ENCODE results near the gene TMEM196. TPM values are rescaled to one million over a fixed set of nuclear protein-coding genes. Genes with fewer than 3 reads are reported as not detected.

Gene TMEM196
- total and polyA plus RNA-seq, 2 experiments from 2014 or later: 0.11 TPM; not detected in 1

DNA sequence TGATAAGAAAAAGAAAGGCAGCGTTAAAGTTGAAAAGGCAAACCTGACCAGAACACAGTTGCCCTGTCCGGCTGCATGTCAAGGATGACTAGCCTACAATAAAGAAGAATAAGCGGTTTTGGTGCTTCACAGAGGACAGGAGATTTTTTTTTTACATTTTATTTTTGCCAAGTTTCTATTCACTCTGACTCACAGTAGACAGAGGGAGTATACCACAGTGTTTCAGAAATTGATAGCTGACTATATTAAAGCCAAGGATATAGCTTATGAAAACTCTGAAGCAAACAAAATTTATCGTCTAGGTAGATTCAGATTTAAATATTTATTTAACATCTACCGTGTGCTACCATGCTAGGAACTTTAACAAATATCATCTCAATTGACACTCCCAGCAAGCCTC, 47.6 kb downstream of the TMEM196 start:
- no peaks in the 10 kb centered on the region for H3K27me3 ChIP-seq (ENCODE audit: insufficient read depth)
- Mint-ChIP-seq H3K4me1 (peaks cover 4% of the 10 kb centered on the region), H3K27ac (no peak overlapping the region)

More for the DNA sequence above, 47.6 kb downstream of the TMEM196 start:
- Mint-ChIP-seq H3K27me3 (ENCODE audit: insufficient read depth, low read depth, poor library complexity) (peaks cover 4% of the 10 kb centered on the region), H3K9me3 (no peaks in the 10 kb centered on the region), H3K36me3 (ENCODE audit: low read depth) (no peaks in the 10 kb centered on the region), H3K4me3 (no peak overlapping the region)
- H3K4me2 ChIP-seq: no peak overlapping the region
- H3K9me2 ChIP-seq (ENCODE audit: insufficient read depth): no peaks in the 10 kb centered on the region
- H3F3A ChIP-seq (replicated peaks; ENCODE audit: low read depth): no peaks in the 10 kb centered on the region
- no peaks in the 10 kb centered on the region for H3K79me2 ChIP-seq (replicated peaks; ENCODE audit: insufficient read depth)
- no peak for ATAC-seq
- H3K4me1 ChIP-seq (ENCODE audit: insufficient read depth): peaks cover 9% of the 10 kb centered on the region; the same call in 1 of the 2 replicates
- H3K36me3 ChIP-seq (ENCODE audit: insufficient read depth): no peaks in the 10 kb centered on the region
- no peak overlapping the region for H3K4me3 ChIP-seq
- no peak for DNase-seq (ENCODE audit: low spot score)
- no peak overlapping the region for H2AFZ ChIP-seq
- no peaks in the 10 kb centered on the region for H4K20me1 ChIP-seq (replicated peaks; ENCODE audit: insufficient read depth)
- TF ChIP-seq CREB1 (CRISPR knock-in tag; IDR thresholded peaks at IDR 0.05; ENCODE audit: low read depth) (no peak), EZH2phosphoT487 (IDR thresholded peaks at IDR 0.05; ENCODE audit: unreplicated experiment) (no peak), NANOG (IDR thresholded peaks at IDR 0.05; ENCODE audit: borderline replicate concordance) (no peak), POLR2AphosphoS5 (IDR thresholded peaks at IDR 0.05; ENCODE audit: low read depth) (no peak), ZNF462 (CRISPR knock-in tag; IDR thresholded peaks at IDR 0.05) (no peak), ZNF114 (CRISPR knock-in tag; IDR thresholded peaks at IDR 0.05) (no peak), ZNF331 (CRISPR knock-in tag; IDR thresholded peaks at IDR 0.05; ENCODE audit: low read depth) (no peak), REST (IDR thresholded peaks at IDR 0.05; ENCODE audit: unreplicated experiment) (no peak), EZH2 (IDR thresholded peaks at IDR 0.05; ENCODE audit: low read depth, unreplicated experiment) (no peak), JUNB (IDR thresholded peaks at IDR 0.05; ENCODE audit: unreplicated experiment) (no peak), STAT1 (IDR thresholded peaks at IDR 0.05; ENCODE audit: unreplicated experiment) (no peak)
- TF ChIP-seq, protein P1, sequence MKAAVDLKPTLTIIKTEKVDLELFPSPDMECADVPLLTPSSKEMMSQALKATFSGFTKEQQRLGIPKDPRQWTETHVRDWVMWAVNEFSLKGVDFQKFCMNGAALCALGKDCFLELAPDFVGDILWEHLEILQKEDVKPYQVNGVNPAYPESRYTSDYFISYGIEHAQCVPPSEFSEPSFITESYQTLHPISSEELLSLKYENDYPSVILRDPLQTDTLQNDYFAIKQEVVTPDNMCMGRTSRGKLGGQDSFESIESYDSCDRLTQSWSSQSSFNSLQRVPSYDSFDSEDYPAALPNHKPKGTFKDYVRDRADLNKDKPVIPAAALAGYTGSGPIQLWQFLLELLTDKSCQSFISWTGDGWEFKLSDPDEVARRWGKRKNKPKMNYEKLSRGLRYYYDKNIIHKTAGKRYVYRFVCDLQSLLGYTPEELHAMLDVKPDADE (IDR thresholded peaks at IDR 0.05): no peak
- TF ChIP-seq, protein P2, sequence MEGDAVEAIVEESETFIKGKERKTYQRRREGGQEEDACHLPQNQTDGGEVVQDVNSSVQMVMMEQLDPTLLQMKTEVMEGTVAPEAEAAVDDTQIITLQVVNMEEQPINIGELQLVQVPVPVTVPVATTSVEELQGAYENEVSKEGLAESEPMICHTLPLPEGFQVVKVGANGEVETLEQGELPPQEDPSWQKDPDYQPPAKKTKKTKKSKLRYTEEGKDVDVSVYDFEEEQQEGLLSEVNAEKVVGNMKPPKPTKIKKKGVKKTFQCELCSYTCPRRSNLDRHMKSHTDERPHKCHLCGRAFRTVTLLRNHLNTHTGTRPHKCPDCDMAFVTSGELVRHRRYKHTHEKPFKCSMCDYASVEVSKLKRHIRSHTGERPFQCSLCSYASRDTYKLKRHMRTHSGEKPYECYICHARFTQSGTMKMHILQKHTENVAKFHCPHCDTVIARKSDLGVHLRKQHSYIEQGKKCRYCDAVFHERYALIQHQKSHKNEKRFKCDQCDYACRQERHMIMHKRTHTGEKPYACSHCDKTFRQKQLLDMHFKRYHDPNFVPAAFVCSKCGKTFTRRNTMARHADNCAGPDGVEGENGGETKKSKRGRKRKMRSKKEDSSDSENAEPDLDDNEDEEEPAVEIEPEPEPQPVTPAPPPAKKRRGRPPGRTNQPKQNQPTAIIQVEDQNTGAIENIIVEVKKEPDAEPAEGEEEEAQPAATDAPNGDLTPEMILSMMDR (conservative IDR thresholded peaks at IDR 0.05; ENCODE audit: low read depth in 2 of 2): no peak
- no peak overlapping the region for H3K27ac ChIP-seq (ENCODE audit: low read depth)

All from GM23338 (cell line).